Peyer's patch (tissue), 4 donors: ENCODE measurements around the gene HDAC8. TPM values are rescaled to one million over a fixed set of nuclear protein-coding genes. Genes with fewer than 3 reads are reported as not detected.

ENCODE experiments used
- DNase-seq, 3 donors: peaks; one replicate each; pipeline ENCODE4 v3.0.0-alpha.2; 2017 to 2019
- H3K27ac ChIP-seq, 4 donors: fragments of 200-600 bp; sonication (generic); one replicate each; pipeline ENCODE4 v1.5.1; 2016 to 2019
- H3K27me3 ChIP-seq, 2 donors: fragments of 200-600 bp; sonication (generic); one replicate each; pipeline ENCODE4 v1.5.1; 2019
- H3K36me3 ChIP-seq, 3 donors: fragments of 200-600 bp; sonication (generic); one replicate each; pipeline ENCODE4 v1.5.1; 2016 to 2019
- H3K4me1 ChIP-seq, 4 donors: fragments of 200-600 bp; sonication (generic); one replicate each; pipeline ENCODE4 v1.5.1; 2016 to 2019
- H3K4me3 ChIP-seq, 4 donors: fragments of 200-600 bp; sonication (generic); 1 replicate in 3 of 4; 2 replicates in 1 of 4; pipeline ENCODE4 v1.5.1; 2016 to 2019; ENCODE audit warnings: mild to moderate bottlenecking in 1 of 4
- H3K9me3 ChIP-seq, 4 donors: fragments of 200-600 bp; sonication (generic); one replicate each; pipeline ENCODE4 v1.5.1; 2016 to 2019; ENCODE audit warnings: mild to moderate bottlenecking in 1 of 4
- CTCF ChIP-seq, 6 experiments: fragments of 450-650 bp in 4 of 6; fragments of 200-600 bp in 2 of 6; sonication (generic) in 1 of 6; IDR thresholded peaks; one replicate each; pipeline ENCODE4 v1.5.1; 2017 to 2019; ENCODE audit warnings: antibody characterized with exemption in 6 of 6, mild to moderate bottlenecking in 3 of 6, moderate library complexity in 1 of 6
- POLR2A ChIP-seq, 2 donors: fragments of 450-650 bp; IDR thresholded peaks; one replicate each; pipeline ENCODE4 v1.5.1; 2017; ENCODE audit warnings: antibody characterized with exemption in 2 of 2, mild to moderate bottlenecking in 2 of 2, moderate library complexity in 2 of 2
- total RNA-seq, 4 donors: library from RNA; depleted of rRNA; stranded (reverse); fragments of >200 nt; gene quantifications; one replicate each; pipeline ENCODE4 v1.1.0, GENCODE V29; 2016

The HDAC8 gene
- total RNA-seq, 4 donors from 2014 or later, result 24.2 to 48.9 (median 46.0) TPM

GRCh38 chrX:72475338-72475737 lies 97.3 kb downstream of the HDAC8 start:
- no peaks in the 10 kb centered on the region for H3K27me3 ChIP-seq
- no peak overlapping the region for H3K4me3 ChIP-seq
- TF ChIP-seq POLR2A (IDR thresholded peaks at IDR 0.05) (no peak), CTCF (IDR thresholded peaks at IDR 0.05) (no peak)
- H3K36me3 ChIP-seq, result no peaks in the 10 kb centered on the region
- no peaks in the 10 kb centered on the region for H3K9me3 ChIP-seq
- DNase-seq, result no peak
- no peak overlapping the region for H3K27ac ChIP-seq
- H3K4me1 ChIP-seq, result no peaks in the 10 kb centered on the region

- no peak for DNase-seq
- H3K4me1 ChIP-seq, result no peaks in the 10 kb centered on the region
- no peaks in the 10 kb centered on the region for H3K36me3 ChIP-seq
- H3K4me3 ChIP-seq, result no peak overlapping the region
- H3K27me3 ChIP-seq, result no peaks in the 10 kb centered on the region
- no peak overlapping the region for H3K27ac ChIP-seq
- no peaks in the 10 kb centered on the region for H3K9me3 ChIP-seq
- TF ChIP-seq CTCF (IDR thresholded peaks at IDR 0.05), result no peak
- TF ChIP-seq POLR2A (IDR thresholded peaks at IDR 0.05), result no peak
Measured at GRCh38 chrX:72470532-72471223, 102.0 kb downstream of the HDAC8 start.

- H3K4me1 ChIP-seq, result no peaks in the 10 kb centered on the region
- no peaks in the 10 kb centered on the region for H3K36me3 ChIP-seq
- no peaks in the 10 kb centered on the region for H3K9me3 ChIP-seq
- no peak overlapping the region for H3K4me3 ChIP-seq
- no peak for DNase-seq
- no peak for TF ChIP-seq CTCF (IDR thresholded peaks at IDR 0.05)
- TF ChIP-seq POLR2A (IDR thresholded peaks at IDR 0.05), result no peak
- no peak overlapping the region for H3K27ac ChIP-seq
- no peaks in the 10 kb centered on the region for H3K27me3 ChIP-seq
Measured at GRCh38 chrX:72470117-72470516, 102.5 kb downstream of the HDAC8 start.

GRCh38 chrX:72468607-72469006 lies 104.0 kb downstream of the HDAC8 start:
- Histone ChIP-seq H3K27me3 (no peaks in the 10 kb centered on the region), H3K4me1 (no peaks in the 10 kb centered on the region), H3K36me3 (no peaks in the 10 kb centered on the region), H3K27ac (no peak overlapping the region), H3K9me3 (no peaks in the 10 kb centered on the region), H3K4me3 (no peak overlapping the region)
- TF ChIP-seq POLR2A (IDR thresholded peaks at IDR 0.05), result no peak
- no peak for TF ChIP-seq CTCF (IDR thresholded peaks at IDR 0.05)
- DNase-seq, result no peak

- Histone ChIP-seq H3K4me1 (no peaks in the 10 kb centered on the region), H3K9me3 (no peaks in the 10 kb centered on the region), H3K4me3 (no peak overlapping the region), H3K27me3 (no peaks in the 10 kb centered on the region), H3K36me3 (no peaks in the 10 kb centered on the region), H3K27ac (no peak overlapping the region)
- DNase-seq, result no peak
- TF ChIP-seq CTCF (IDR thresholded peaks at IDR 0.05), result no peak
- TF ChIP-seq POLR2A (IDR thresholded peaks at IDR 0.05), result no peak
Measured at GRCh38 chrX:72467135-72467534, 105.5 kb downstream of the HDAC8 start.
